Measurements from ENCODE around the gene SYNDIG1. TPM values are rescaled to one million over a fixed set of nuclear protein-coding genes. Genes with fewer than 3 reads are reported as not detected.

The SYNDIG1 gene
- total RNA-seq, 1 experiment from 2014 or later, result not detected

DNA sequence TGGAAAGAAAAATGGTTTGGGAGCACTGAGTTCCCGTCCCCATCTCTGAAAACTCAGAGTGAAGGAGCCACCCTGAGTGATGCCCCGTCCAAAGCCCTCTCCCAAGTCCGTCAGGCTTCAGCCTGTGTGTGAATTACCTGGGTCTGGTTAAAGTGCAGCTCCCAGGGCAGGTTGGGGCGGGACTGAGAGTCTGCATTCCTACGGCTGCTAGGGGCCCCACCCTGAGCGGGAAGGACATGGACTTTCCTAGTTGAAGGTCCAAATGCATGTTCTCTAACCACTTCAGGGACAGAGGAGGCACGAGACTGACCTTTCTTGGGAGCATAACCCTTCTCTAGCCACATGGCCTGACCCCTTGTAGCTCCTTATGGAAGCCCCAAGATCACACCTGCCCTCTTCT is 97.2 kb downstream of the SYNDIG1 start:
- no peak overlapping the region for H3K27ac Mint-ChIP-seq (ENCODE audit: unreplicated experiment)
- Histone ChIP-seq H3K4me1 (no peaks in the 10 kb centered on the region), H3K9me3 (0 out of 2 replicates have a peak, but pooled peaks cover 3% of the 10 kb centered on the region), H3K36me3 (ENCODE audit: control insufficient read depth, insufficient read depth, low read length) (no peaks in the 10 kb centered on the region), H3K4me3 (ENCODE audit: low read depth, low read length) (no peak overlapping the region), H3K27me3 (replicated peaks; ENCODE audit: control insufficient read depth, insufficient read depth, low read length) (no peaks in the 10 kb centered on the region)
- H3K9me3 Mint-ChIP-seq (ENCODE audit: unreplicated experiment), result peaks cover 10% of the 10 kb centered on the region
- H3K4me3 Mint-ChIP-seq (ENCODE audit: unreplicated experiment), result no peak overlapping the region
- no TSS peak for BruUV-seq (replicated peaks)
- H3K27me3 Mint-ChIP-seq (ENCODE audit: insufficient read depth, unreplicated experiment), result peaks cover 3% of the 10 kb centered on the region
- H3K36me3 Mint-ChIP-seq (ENCODE audit: insufficient read depth, unreplicated experiment), result no peaks in the 10 kb centered on the region
- ChIA-PET POLR2A (no interaction called here), CTCF (no interaction called here)
- no peak for DNase-seq
- H3K4me1 Mint-ChIP-seq (ENCODE audit: low read depth, unreplicated experiment), result no peaks in the 10 kb centered on the region
- TF ChIP-seq, protein P1, sequence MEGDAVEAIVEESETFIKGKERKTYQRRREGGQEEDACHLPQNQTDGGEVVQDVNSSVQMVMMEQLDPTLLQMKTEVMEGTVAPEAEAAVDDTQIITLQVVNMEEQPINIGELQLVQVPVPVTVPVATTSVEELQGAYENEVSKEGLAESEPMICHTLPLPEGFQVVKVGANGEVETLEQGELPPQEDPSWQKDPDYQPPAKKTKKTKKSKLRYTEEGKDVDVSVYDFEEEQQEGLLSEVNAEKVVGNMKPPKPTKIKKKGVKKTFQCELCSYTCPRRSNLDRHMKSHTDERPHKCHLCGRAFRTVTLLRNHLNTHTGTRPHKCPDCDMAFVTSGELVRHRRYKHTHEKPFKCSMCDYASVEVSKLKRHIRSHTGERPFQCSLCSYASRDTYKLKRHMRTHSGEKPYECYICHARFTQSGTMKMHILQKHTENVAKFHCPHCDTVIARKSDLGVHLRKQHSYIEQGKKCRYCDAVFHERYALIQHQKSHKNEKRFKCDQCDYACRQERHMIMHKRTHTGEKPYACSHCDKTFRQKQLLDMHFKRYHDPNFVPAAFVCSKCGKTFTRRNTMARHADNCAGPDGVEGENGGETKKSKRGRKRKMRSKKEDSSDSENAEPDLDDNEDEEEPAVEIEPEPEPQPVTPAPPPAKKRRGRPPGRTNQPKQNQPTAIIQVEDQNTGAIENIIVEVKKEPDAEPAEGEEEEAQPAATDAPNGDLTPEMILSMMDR (IDR thresholded peaks at IDR 0.05; ENCODE audit: insufficient read depth in 1 of 2, low read depth in 1 of 2, low read length in 1 of 2, severe bottlenecking in 1 of 2, unreplicated experiment in 1 of 2), result no peak
- intact Hi-C loops (cut with micrococcal nuclease; ENCODE audit: unreplicated experiment), result no loop called here

DNA sequence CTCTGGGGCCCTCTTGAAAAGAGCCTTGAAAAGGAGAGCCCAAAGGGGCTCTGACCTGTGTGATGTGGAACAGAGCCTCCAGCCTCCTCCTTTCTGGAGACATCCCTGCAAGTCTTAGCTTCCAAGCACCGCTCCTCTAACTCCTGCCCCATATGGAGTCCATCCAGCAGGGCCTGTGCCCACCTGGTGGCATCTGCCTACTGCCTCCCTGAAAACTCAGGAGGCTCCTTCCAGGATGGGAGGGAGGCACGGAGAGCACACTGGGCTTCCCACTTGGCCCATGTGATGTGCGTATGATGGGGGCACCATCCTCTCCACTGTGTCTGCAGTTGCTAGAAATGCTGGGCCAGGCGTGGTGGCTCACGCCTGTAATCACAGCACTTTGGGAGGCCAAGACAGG is 98.1 kb downstream of the SYNDIG1 start:
- no peaks in the 10 kb centered on the region for H3K36me3 Mint-ChIP-seq (ENCODE audit: insufficient read depth, unreplicated experiment)
- CTCF ChIA-PET, result no interaction called here

DNA sequence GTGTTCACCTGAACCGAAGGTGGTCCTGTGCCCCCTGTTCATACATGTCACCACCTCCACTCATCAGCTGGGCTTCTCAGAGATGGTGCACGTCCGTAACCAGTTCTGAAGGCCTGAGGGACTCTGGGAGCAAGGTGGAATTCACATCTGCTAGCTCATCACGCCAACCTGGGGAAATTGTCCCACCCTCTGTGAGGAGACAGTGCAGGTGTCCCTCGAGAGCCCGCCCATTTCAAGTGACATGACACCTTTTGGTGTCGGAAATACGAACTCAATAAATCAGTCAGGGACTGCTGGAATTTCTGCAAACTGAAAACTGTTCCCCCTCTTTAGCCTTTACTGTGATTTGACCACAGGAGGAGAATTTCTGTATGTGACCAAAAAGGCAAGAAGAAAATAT is 99.4 kb downstream of the SYNDIG1 start:
- no peaks in the 10 kb centered on the region for H3K4me1 Mint-ChIP-seq (ENCODE audit: low read depth, unreplicated experiment)
- DNase-seq, result no peak
- TF ChIP-seq, protein P1 (IDR thresholded peaks at IDR 0.05; ENCODE audit: insufficient read depth in 1 of 2, low read depth in 1 of 2, low read length in 1 of 2, severe bottlenecking in 1 of 2, unreplicated experiment in 1 of 2), result no peak
- POLR2A ChIA-PET, result no interaction called here
- peaks cover 10% of the 10 kb centered on the region for H3K9me3 Mint-ChIP-seq (ENCODE audit: unreplicated experiment)
- no peak overlapping the region for H3K4me3 Mint-ChIP-seq (ENCODE audit: unreplicated experiment)
- no TSS peak for BruUV-seq (replicated peaks)
- Histone ChIP-seq H3K9me3 (no peaks in the 10 kb centered on the region), H3K4me3 (ENCODE audit: low read depth, low read length) (no peak overlapping the region), H3K27me3 (replicated peaks; ENCODE audit: control insufficient read depth, insufficient read depth, low read length) (no peaks in the 10 kb centered on the region), H3K4me1 (no peaks in the 10 kb centered on the region), H3K36me3 (ENCODE audit: control insufficient read depth, insufficient read depth, low read length) (no peaks in the 10 kb centered on the region)
- H3K27me3 Mint-ChIP-seq (ENCODE audit: insufficient read depth, unreplicated experiment), result peaks cover 3% of the 10 kb centered on the region
- CTCF ChIA-PET, result no interaction called here
- H3K27ac Mint-ChIP-seq (ENCODE audit: unreplicated experiment), result no peak overlapping the region
- intact Hi-C loops (cut with micrococcal nuclease; ENCODE audit: unreplicated experiment), result no loop called here
- H3K36me3 Mint-ChIP-seq (ENCODE audit: insufficient read depth, unreplicated experiment), result no peaks in the 10 kb centered on the region

More for the DNA sequence above, 98.1 kb downstream of the SYNDIG1 start:
- Mint-ChIP-seq H3K9me3 (ENCODE audit: unreplicated experiment) (peaks cover 10% of the 10 kb centered on the region), H3K27ac (ENCODE audit: unreplicated experiment) (no peak overlapping the region), H3K4me3 (ENCODE audit: unreplicated experiment) (no peak overlapping the region), H3K4me1 (ENCODE audit: low read depth, unreplicated experiment) (no peaks in the 10 kb centered on the region), H3K27me3 (ENCODE audit: insufficient read depth, unreplicated experiment) (peaks cover 3% of the 10 kb centered on the region)
- no peak for DNase-seq
- POLR2A ChIA-PET, result no interaction called here
- 0 out of 2 replicates have a peak, but pooled peaks cover 3% of the 10 kb centered on the region for H3K9me3 ChIP-seq
- no peaks in the 10 kb centered on the region for H3K36me3 ChIP-seq (ENCODE audit: control insufficient read depth, insufficient read depth, low read length)
- H3K27me3 ChIP-seq (replicated peaks; ENCODE audit: control insufficient read depth, insufficient read depth, low read length), result no peaks in the 10 kb centered on the region
- BruUV-seq (replicated peaks), result no TSS peak
- no peak overlapping the region for H3K4me3 ChIP-seq (ENCODE audit: low read depth, low read length)
- no peaks in the 10 kb centered on the region for H3K4me1 ChIP-seq
- TF ChIP-seq, protein P1 (IDR thresholded peaks at IDR 0.05; ENCODE audit: insufficient read depth in 1 of 2, low read depth in 1 of 2, low read length in 1 of 2, severe bottlenecking in 1 of 2, unreplicated experiment in 1 of 2), result no peak
- intact Hi-C loops (cut with micrococcal nuclease; ENCODE audit: unreplicated experiment), result no loop called here
